ENCODE data around the gene MAN2B1. TPM values are rescaled to one million over a fixed set of nuclear protein-coding genes. Genes with fewer than 3 reads are reported as not detected.

Gene MAN2B1
- total RNA-seq, 1 donor from 2014 or later, result 90.6 TPM

DNA sequence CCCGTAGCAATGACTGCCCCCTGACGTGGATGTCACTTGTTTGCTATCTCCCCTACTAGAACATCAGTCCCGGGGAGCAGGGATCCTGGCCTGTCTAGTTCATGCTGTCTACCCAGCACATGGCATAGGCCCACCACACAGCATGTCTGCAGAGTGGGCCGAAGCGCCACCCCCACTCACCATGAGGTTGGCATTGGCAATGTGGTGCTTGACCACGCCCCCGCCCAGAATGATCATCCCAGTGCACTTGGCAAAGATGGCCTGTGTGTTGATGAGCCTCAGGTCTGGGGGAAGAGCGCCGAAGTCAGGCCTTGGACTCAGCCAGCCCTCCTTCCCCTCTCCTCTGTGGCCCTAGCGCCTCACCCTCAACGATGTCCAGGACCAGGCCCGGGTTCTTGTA is 10.4 kb upstream of the MAN2B1 start:
- Mint-ChIP-seq H3K4me1 (ENCODE audit: unreplicated experiment) (peaks cover 9% of the 10 kb centered on the region), H3K27ac (peak overlapping the region; percentile 63), H3K27me3 (no peaks in the 10 kb centered on the region), H3K36me3 (peaks cover 31% of the 10 kb centered on the region), H3K4me3 (no peak overlapping the region), H3K9me3 (no peaks in the 10 kb centered on the region)
- DNase-seq (ENCODE audit: extremely low spot score, unreplicated experiment), result no peak
- no peak for TF ChIP-seq CTCF (conservative IDR thresholded peaks at IDR 0.05)

DNA sequence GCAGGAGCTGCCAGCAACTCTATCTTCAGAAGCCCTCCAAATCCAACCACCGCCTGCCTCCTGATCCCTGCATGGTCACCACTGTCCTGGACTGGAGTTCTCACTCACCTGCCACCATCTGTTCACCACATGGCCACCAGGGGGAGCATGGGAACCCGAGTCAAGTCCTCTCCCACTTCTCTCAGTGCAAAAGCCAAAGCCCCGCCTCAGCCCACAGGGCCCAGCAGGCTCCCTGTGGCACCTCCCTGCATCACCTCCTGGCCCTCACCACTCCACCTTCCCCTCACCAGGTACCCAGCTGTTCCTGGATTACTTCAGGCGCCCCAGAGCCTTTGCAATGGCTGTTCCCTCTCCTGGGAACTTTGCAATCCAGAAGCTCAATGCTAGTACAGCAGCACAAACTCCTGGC is 9.8 kb upstream of the MAN2B1 start:
- Mint-ChIP-seq H3K27me3 (no peaks in the 10 kb centered on the region), H3K27ac (peak overlapping the region; percentile 63), H3K4me1 (ENCODE audit: unreplicated experiment) (peaks cover 11% of the 10 kb centered on the region), H3K36me3 (peaks cover 33% of the 10 kb centered on the region), H3K9me3 (no peaks in the 10 kb centered on the region), H3K4me3 (peak overlapping the region; percentile 61)
- DNase-seq (ENCODE audit: extremely low spot score, unreplicated experiment), result peak; percentile 93
- TF ChIP-seq CTCF (conservative IDR thresholded peaks at IDR 0.05), result peak; percentile 87

GRCh38 chr19:12675940-12676339 is 9.4 kb upstream of the MAN2B1 start:
- H3K4me3 Mint-ChIP-seq, result no peak overlapping the region
- H3K9me3 Mint-ChIP-seq, result no peaks in the 10 kb centered on the region
- no peak for DNase-seq (ENCODE audit: extremely low spot score, unreplicated experiment)
- TF ChIP-seq CTCF (conservative IDR thresholded peaks at IDR 0.05), result no peak
- H3K27ac Mint-ChIP-seq, result peak overlapping the region; percentile 63
- H3K36me3 Mint-ChIP-seq, result peaks cover 28% of the 10 kb centered on the region
- peaks cover 7% of the 10 kb centered on the region for H3K4me1 Mint-ChIP-seq (ENCODE audit: unreplicated experiment)
- no peaks in the 10 kb centered on the region for H3K27me3 Mint-ChIP-seq

DNA sequence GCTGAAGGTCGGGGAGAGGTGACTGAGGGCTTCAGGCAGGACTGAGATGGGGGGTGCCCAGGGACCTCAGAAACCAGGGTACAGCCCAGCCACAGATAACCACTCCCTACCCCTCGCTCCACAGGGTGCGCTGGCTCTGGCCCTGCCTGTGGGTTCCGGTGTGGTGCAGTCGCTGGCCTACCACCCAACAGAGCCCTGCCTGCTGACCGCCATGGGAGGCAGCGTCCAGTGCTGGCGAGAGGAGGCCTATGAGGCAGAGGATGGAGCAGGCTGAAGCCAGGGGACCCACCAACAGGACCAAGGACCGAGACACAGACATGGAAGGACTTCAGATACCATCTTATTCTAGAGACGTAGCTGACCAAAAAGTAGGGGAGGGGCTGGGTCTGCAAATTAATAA is 8.9 kb upstream of the MAN2B1 start:
- Mint-ChIP-seq H3K4me3 (no peak overlapping the region), H3K9me3 (no peaks in the 10 kb centered on the region), H3K36me3 (peaks cover 27% of the 10 kb centered on the region), H3K27ac (no peak overlapping the region), H3K4me1 (ENCODE audit: unreplicated experiment) (peaks cover 5% of the 10 kb centered on the region), H3K27me3 (no peaks in the 10 kb centered on the region)
- no peak for TF ChIP-seq CTCF (conservative IDR thresholded peaks at IDR 0.05)
- no peak for DNase-seq (ENCODE audit: extremely low spot score, unreplicated experiment)

DNA sequence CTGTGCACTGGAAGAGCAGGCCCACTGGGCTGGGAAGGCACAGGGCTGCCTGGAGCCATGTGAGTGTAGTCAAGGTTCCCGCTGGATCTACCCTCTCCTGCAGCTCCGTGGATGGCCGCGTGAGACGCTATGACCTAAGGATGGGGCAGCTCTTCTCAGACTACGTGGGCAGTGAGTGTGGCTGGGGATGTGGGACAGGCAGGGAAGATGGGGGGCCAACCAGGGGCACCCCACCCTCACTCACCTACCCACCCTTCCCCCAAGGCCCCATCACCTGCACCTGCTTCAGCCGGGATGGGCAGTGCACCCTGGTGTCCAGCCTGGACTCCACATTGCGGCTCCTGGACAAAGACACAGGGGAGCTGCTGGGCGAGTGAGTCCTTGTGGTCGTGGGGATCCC is 6.2 kb upstream of the MAN2B1 start:
- no peak for TF ChIP-seq CTCF (conservative IDR thresholded peaks at IDR 0.05)
- no peak for DNase-seq (ENCODE audit: extremely low spot score, unreplicated experiment)
- Mint-ChIP-seq H3K4me1 (ENCODE audit: unreplicated experiment) (peaks cover 5% of the 10 kb centered on the region), H3K27me3 (no peaks in the 10 kb centered on the region), H3K9me3 (no peaks in the 10 kb centered on the region), H3K36me3 (peaks cover 20% of the 10 kb centered on the region), H3K27ac (no peak overlapping the region), H3K4me3 (no peak overlapping the region)
